K562 (cell line): ENCODE data around the gene PIK3AP1.

Experiments
- EZH2 ChIP-seq: IDR thresholded peaks from 2 replicates; pipeline ENCODE4 v1.6.1; 2012; ENCODE audit warnings: low read depth, mild to moderate bottlenecking, inconsistent platforms, low read length, borderline replicate concordance
- FOXJ3 ChIP-seq: sonication (generic); formaldehyde crosslinking; IDR thresholded peaks from 2 replicates; pipeline ENCODE4 v1.4.0; 2020; ENCODE audit warnings: mild to moderate bottlenecking, missing genetic modification reagents
- MAFG ChIP-seq: fragments of 450-650 bp; conservative IDR thresholded peaks from 2 replicates; pipeline ENCODE4 v1.6.1; 2016; ENCODE audit warnings: missing genetic modification characterization, missing compliant biosample characterization
- PHTF2 ChIP-seq: fragments of 250-450 bp; sonication (Bioruptor Pico); IDR thresholded peaks from 2 replicates; pipeline ENCODE4 v1.5.0; 2021; ENCODE audit warnings: mild to moderate bottlenecking
- RAD21 ChIP-seq, 2 experiments: fragments of 250-450 bp in 1 of 2; fragments of 450-650 bp in 1 of 2; sonication (Bioruptor Pico) in 1 of 2; formaldehyde crosslinking in 1 of 2; IDR thresholded peaks in 1 of 2; conservative IDR thresholded peaks in 1 of 2; 2 replicates each; pipeline versions ENCODE4 v1.4.0 to v1.8.0; 2020 to 2022; ENCODE audit warnings: mild to moderate bottlenecking in 2 of 2, moderate library complexity in 1 of 2
- RBM39 ChIP-seq: fragments of 200-400 bp; formaldehyde crosslinking; optimal IDR thresholded peaks from 2 replicates; pipeline ENCODE3; 2018; ENCODE audit warnings: low read depth, low read length
- SMC3 ChIP-seq: conservative IDR thresholded peaks from 2 replicates; pipeline ENCODE4 v1.6.1; 2011; ENCODE audit warnings: low read depth, low read length, improper control_type of control experiment; ENCODE audit not compliant: insufficient read depth
- STAG1 ChIP-seq: sonication (generic); formaldehyde crosslinking; IDR thresholded peaks from 2 replicates; pipeline ENCODE4 v1.5.0; 2020; ENCODE audit warnings: missing genetic modification reagents, borderline replicate concordance
- TBL1XR1 ChIP-seq, 2 experiments: IDR thresholded peaks; 2 replicates each; pipeline ENCODE4 v1.6.1; 2012; ENCODE audit warnings: improper control_type of control experiment in 2 of 2, low read length in 2 of 2, mild to moderate bottlenecking in 1 of 2
- TF ChIP-seq, protein P1 (sequence below), 3 experiments: IDR thresholded peaks in 2 of 3; conservative IDR thresholded peaks in 1 of 3; 2 replicates each; pipeline ENCODE4 v1.5.1; 2011 to 2012; ENCODE audit warnings: low read length in 3 of 3, mild to moderate bottlenecking in 3 of 3, control low read depth in 2 of 3, improper control_type of control experiment in 1 of 3, inconsistent platforms in 1 of 3, low read depth in 1 of 3, mixed read lengths in 1 of 3, moderate library complexity in 1 of 3; ENCODE audit not compliant: insufficient read depth in 2 of 3

DNA sequence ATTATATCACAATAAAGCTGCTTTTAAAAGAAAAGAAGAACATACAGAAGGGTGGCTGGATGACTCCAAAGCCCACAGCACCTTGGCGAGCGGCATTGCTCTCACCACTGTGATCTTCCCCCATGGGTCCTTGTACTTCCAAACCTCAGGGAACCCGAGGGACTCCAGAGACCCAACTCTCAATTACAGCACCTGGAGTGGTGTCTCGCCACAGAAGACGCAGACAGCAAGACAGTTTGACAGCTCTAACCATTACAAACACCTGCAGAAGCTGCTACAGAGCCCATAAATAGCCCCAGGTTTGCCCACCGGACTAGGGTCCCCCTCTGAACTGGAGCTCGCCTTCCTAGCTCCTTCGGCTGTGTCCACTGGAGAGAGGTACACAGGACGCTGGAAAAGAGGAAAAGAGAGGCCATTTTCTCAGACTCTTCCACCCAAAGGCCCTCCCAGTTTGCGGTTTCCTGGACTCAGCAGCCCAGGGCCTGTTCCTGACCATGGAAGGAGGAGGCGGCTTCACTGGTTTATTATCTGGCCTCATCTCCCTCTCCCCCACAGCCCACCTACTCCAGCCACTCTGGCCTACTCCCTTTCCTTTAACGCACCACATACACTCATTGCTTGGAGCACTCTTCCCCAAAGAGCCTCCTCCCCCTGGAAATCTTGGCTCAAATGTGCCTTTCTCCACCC is 1.9 kb downstream of the PIK3AP1 start:
- TF ChIP-seq MAFG (tag): no peak
- no peak for TF ChIP-seq RBM39
- TF ChIP-seq, protein P1, sequence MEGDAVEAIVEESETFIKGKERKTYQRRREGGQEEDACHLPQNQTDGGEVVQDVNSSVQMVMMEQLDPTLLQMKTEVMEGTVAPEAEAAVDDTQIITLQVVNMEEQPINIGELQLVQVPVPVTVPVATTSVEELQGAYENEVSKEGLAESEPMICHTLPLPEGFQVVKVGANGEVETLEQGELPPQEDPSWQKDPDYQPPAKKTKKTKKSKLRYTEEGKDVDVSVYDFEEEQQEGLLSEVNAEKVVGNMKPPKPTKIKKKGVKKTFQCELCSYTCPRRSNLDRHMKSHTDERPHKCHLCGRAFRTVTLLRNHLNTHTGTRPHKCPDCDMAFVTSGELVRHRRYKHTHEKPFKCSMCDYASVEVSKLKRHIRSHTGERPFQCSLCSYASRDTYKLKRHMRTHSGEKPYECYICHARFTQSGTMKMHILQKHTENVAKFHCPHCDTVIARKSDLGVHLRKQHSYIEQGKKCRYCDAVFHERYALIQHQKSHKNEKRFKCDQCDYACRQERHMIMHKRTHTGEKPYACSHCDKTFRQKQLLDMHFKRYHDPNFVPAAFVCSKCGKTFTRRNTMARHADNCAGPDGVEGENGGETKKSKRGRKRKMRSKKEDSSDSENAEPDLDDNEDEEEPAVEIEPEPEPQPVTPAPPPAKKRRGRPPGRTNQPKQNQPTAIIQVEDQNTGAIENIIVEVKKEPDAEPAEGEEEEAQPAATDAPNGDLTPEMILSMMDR (IDR thresholded peaks at IDR 0.05 in 2 of 3, conservative IDR thresholded peaks at IDR 0.05 in 1 of 3; ENCODE audit: insufficient read depth in 2 of 3, low read depth in 1 of 3, low read length in 3 of 3): no peak
- TF ChIP-seq EZH2: no peak
- no peak for TF ChIP-seq PHTF2 (CRISPR knock-in tag)
- TF ChIP-seq STAG1 (CRISPR knock-in tag): no peak
- TF ChIP-seq SMC3: no peak
- TF ChIP-seq FOXJ3: no peak
- no peak for TF ChIP-seq RAD21 (CRISPR knock-in tag; conservative IDR thresholded peaks at IDR 0.05 in 1 of 2, IDR thresholded peaks at IDR 0.05 in 1 of 2)
- no peak for TF ChIP-seq TBL1XR1 (IDR thresholded peaks at IDR 0.05; ENCODE audit: low read length in 2 of 2)
